SW480 (cell line): ENCODE results near the gene MS4A4A.
"Not testable (repeated sequence)": the region's sequence is repeated elsewhere in the genome, so short reads cannot be mapped to it uniquely, and the experiment has no call there.

ENCODE experiments used
- DNase-seq: peaks from one replicate; pipeline ENCODE4 v3.0.0-alpha.2; 2016; ENCODE audit warnings: low spot score

MS4A4A gene

DNA sequence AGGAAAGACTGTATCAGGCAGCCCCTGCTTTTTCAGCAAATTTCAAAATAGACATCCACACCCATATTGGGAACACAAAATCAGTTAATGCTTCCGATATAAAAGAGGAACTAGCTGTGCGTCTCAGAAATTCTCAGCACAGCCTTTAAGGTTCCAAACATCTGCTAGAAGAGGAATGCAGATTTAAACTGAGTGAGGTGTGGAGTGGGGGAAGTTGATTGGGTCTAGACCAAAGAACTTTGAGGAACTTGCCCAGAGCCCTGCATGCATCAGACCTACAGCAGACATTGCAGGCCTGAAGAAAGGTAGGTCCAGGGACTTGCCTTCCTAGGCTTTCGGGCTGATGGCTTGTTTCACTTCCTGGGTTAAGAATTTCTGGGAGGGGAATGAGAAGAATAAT is at the start of gene MS4A4A:
TSS of gene MS4A4A (plus strand) at position 255 of the 400 bp plus-strand sequence. CDS start at position 265, 10 bp downstream.
- DNase-seq, result no peak

DNA sequence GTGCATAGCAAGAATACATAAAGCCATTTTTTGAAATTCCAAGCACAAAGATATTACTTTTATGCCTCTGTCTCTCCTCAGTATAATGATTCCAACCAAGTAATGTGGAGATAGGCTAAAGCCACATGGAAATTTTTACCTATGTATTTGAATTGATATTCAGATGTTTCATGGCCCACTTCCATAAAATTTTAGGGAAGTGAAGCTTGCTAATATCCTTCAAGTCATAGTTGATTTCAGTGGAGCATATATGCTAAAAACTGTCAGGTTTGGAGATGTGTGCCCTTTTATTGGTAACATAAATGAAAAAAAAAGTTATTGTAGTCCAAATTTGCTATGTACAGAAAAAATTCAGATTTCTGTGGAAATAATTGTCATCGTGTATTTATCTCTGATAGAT is 49.8 kb upstream of the MS4A4A start:
- DNase-seq, result no peak

DNA sequence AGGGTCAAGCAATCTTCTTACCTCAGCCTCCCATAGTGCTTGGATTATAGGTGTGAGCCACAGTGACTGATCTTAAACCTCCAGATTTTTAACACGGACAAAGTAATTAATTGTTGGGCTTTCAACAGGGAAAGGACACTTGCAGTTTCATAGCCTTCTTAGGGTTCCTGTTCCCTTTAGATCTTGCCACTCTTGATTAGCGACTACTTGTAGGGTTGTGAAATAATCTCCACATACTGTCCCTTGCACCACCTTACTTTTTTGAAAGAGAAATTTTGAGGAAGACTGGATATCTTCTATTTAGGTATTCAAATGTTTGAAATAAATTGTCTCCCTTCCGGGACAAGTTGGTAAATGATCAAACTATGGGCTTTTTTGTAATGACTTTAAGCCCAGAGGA is 45.1 kb upstream of the MS4A4A start:
- no peak for DNase-seq

DNA sequence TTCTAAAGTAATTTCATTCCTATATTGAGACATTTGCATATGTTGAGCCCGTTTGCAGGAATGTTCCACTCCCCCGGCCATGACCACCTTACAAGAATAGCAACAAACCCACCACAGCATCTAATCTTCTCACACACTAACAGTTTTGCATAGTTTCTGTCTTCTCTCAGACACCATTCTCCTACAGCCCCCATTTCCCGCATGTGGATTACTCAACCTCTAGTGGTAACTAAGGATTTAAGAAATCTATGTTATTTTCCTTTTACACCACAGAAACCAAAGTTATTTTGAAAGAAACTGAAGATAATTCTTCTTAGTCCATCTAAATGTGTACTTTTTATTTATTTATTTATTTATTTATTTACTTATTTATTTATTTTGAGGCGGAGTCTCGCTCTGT is 39.8 kb upstream of the MS4A4A start:
- DNase-seq, result no peak

DNA sequence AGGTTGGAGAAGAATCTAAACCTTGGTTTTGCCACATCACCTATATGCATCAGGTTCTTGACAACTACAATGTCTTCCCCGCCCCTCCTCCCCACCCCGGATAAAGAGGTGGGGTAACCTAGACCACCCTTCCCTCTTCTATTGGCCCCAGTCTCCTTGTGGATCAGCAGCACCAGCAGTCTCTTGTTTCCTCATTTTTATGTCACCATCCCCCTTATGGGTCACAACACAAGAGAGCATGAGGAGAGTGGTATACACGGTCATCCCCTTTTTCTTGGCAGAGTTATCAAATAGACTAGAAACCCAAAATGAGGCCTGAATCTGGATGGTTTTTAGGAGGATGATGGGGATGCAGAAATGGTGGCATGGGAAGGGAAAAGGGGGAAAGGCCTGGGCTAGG is 38.7 kb upstream of the MS4A4A start:
- no peak for DNase-seq

DNA sequence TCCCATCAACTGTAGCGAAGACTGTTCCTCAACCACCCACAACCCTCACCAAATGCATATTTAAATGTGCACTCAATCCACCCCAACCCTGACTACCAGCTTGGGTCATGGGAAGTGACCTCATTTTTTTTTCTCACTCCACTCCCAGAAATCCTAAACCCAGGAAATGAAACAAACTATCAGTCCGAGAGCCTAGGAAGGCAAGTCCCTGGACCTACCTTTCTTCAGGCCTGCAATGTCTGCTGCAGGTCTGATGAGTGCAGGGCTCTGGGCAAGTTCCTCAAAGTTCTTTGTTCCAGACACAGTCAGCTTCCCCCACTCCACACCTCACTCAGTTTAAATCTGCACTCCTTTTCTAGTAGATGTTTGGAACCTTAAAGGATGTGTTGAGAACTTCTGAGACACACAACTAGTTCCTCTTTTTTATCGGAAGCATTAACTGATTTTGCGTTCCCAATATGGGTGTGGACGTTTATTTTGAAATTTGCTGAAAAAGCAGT is 37.7 kb upstream of the MS4A4A start, which contains the start of gene MS4A4E:
TSS of gene MS4A4E (minus strand) at position 398 of the 500 bp plus-strand sequence. CDS start 13,082 bp downstream, outside the sequence.
- DNase-seq, result no peak

DNA sequence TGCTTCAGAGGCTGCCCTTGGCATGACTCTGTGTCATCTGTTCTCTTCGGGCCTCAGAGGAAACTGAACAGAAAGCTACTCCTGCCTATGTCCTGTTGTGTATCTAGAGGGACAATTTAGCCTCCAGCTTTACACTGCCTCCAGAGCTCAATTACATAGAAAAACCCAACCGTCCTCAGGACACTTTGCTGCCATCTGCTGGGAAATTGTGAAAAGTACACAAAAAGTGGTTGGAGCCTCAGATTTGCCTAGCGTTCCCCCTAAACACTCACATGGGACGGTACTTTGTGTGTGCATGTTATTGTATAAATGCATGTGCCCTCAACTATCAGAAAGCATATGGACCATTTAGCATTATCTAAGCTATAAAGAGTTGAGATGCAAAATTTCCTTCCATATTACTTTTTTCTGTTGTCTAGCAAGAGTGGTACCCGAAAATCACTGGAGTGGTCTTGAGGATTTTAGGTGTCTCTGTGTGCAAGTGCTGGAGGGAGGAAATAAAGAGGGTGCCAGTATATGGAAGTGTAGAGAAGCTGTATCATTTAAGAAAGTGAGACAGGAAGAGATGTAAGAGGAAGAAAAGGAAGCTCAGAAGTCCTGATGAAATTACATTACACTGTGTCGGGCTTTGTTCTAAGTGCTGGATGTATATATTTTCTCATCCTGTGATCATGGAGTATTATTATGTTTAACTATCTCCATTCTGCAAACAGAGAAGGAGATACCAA is 28.8 kb upstream of the MS4A4A start:
- DNase-seq, result peak; percentile 65

DNA sequence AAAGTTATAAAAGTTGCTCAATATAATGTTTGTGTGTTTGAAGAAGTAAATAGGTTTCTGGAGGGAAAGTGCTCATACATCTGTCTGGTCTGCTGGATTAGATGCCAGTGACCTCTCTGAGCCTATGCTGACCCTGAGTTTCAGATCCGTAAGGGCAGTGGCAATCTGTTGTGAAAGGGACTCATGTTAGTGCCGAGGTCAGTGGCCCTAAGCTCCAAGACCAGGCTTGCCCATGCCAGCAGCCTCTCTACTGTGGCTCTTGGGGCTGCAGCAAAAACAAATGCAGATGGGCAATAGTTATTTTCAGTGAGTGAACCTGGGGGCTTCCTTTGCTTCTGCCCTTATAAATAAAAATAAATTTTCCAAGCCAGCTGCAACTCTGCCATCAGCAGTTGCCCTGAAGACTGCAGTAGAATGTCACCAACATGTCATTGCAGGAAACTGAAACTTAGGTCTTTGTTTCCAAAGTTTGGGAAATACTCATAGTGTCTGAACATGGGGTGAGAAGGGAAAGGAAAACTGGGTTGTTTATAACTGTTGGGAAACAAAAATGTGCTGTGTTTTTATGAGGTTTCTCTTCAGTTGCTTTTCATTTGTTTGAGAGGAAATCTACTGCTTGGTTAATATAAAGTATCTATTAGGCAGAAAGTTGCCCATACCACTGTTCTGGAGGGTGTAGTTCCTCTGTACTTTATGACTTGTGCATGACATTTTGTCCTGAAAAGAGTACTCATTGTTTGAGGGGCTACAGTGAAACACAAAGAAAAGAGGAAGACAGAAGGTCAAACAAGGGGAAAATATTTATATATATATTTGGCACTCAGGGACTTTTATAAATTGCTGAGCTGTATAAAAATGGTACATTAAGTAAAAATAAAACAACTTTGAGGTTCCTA is 28.0 kb upstream of the MS4A4A start:
- no peak for DNase-seq

DNA sequence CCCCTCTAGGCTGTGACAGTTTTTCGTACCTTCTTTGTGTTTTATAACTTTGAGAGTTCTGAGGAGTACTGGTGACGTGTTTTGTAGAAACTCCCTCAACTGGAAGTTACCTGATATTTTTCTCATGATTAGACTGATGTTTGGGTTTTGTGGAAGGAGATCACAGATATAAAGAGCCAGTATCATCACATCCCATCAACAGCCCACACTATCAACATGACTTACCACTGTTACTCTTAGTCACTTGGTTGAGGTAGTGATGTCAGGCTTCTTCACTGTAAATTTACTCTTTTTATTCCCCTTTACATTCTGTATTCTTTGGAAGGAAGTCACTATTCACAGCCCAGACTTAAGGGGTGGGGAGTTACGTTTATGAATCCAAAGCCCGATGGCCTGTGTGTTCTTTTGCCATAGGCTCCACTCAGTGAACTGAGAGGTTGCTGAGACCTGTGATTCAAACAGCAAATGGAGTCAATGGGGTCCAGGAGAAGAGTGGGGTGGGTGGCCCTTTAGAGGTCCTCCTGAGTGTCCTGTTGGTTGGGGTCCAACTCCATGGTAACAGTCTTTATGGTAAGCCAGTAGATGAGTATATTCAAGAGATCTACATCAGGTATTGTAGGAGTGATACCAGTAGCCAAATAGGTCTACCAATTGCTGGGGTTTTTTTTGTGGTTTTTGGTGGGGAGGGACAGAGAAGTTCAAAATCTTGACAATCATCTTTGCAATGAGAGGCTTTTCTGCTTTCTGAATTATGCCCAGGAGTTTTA is 22.3 kb upstream of the MS4A4A start:
- DNase-seq, result no peak

DNA sequence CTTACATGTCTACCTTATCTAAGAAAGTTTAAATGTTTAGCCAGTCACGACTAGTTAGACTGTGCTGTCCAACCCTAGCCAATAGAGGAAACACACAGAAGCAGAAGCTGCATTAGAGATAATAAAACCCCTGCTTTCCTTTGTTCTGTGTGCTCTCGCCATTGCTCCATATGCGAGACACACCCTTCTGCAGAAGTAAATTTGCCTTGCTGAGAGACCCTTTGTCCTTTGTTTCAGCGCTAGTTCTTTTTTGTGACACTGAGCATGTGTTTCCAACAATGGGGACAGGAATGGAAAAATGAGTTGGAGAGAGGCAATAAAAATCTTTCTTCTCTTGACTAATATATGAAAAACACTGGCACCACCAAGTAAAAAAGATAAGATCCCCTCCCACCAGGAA is 19.5 kb upstream of the MS4A4A start:
- DNase-seq, result no peak

DNA sequence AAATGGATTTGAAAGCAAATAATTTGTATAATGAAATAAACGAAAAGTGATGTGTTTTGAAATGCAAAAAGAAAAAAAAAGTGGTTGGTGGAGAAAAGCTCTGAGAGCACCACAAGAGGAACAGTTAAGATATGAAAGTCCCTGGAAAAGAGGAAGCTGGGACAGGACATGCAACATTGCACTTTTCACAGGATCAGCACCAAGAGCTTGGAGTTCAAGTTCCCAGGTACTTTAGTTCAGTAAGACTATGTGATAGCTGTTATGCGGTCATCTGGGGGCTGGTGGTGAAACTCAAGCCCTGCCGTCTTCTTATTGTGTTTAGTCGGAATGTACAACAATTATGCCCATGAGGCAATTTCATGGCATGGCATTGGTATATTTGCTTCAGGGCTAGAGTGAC is 17.1 kb upstream of the MS4A4A start:
- DNase-seq, result no peak

DNA sequence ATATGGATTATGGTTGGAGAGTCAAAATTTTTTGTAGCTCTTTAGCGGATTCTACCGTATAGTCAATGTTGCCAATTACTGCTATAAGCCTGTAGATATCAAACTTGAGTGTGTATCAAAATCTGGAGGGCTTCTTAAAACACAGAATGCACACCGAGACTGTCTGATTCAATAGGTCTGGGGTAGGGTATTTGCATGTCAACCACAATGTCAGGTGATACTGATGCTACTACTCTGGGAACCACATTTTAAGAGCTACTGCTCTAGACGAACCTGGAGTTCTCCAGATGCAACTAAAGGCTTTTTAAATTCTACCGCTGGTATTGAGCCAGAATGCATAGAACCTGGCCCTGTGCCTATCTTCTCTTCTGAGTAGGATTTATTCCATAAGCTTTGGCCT is 15.8 kb upstream of the MS4A4A start:
- no peak for DNase-seq

DNA sequence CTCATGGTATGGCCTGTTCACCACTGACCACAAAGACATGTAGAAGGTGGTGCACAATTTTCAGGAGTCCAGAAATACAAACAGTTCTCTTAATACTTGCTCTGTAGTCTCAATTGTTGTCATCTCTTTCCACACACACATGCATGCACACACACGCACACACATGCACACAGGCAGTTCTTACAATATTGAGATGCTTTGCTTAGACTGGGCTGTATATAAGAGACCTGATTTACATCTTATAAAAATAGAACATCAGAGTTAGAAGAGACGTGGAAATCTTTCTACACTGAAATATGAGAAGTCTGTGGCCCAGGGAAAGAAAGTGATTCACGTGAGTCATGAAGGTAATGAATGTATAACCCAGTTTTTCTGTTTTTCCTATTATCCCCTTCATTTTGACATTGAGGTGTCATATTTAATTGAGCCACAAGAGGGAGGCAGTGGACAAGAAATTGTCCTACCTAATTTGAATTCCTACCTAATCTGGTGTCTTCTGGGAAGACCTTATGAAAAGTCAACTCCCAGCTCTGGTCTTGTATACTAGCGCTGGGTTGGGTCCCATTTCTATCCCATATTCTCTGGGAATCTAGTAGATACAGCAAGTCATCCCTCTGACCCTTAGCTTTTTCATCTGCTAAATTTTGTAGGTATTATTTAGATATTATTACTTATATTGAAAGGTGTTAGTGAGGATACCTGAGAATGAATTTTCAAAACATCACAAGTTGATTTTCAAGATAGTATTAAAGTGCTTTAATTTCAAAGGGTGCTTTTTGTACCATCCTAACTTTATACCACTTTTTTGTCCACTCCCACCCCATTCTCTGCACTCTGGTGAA is 14.9 kb upstream of the MS4A4A start:
- DNase-seq, result peak; percentile 42

DNA sequence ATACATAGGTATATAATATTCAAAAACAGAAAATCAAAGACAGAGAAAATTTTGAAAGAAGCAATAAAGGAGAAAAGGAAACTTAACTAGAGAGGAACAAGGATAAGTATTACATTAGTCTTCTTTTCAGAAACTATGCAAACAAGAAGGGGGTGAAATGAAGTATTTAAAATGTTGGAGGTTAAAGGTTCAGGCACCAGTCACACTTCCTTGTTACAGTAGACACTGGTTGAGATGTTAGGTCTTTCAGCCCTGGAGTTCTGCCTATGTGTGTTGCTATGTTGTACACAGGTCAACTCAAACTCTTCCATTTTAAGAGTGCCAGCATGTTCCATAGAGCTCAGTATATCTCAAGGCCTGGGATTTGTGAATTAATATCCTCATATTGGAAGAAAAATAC is 6.0 kb upstream of the MS4A4A start:
- DNase-seq, result no peak

DNA sequence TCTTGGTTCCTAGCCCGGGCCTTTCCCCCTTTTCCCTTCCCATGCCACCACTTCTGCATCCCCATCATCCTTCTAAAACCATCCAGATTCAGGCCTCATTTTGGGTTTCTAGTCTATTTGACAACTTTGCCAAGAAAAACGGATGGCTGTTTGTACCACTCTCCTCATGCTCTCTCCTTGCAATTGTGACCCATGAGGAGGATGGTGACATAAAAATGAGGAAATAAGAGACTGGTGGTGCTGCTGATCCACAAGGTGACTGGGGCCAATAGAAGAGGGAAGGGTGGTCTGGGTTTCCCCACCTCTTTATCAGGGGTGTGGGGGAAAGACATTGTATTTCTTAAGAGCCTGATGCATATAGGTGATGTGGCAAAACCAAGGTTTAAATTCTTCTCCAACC is 1.0 kb downstream of the MS4A4A start:
- DNase-seq, result no peak

DNA sequence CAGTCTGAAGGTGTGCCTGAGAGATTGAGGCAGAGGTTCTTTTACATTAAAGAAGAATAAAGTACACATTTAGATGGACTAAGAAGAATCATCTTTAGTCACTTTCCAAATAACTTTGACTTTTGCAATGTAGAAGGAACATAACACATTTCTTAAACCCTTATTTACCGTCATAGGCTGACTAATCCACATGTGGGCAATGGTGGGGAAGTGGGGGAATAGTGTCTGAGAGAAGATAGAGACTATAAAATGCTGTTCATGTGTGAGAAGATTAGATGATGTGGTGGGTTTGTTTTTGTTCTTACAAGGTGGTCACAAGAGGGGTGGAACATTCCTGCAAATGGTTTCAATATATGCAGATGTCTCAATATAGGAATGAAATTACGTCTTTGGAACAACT is 1.8 kb downstream of the MS4A4A start:
- no peak for DNase-seq

DNA sequence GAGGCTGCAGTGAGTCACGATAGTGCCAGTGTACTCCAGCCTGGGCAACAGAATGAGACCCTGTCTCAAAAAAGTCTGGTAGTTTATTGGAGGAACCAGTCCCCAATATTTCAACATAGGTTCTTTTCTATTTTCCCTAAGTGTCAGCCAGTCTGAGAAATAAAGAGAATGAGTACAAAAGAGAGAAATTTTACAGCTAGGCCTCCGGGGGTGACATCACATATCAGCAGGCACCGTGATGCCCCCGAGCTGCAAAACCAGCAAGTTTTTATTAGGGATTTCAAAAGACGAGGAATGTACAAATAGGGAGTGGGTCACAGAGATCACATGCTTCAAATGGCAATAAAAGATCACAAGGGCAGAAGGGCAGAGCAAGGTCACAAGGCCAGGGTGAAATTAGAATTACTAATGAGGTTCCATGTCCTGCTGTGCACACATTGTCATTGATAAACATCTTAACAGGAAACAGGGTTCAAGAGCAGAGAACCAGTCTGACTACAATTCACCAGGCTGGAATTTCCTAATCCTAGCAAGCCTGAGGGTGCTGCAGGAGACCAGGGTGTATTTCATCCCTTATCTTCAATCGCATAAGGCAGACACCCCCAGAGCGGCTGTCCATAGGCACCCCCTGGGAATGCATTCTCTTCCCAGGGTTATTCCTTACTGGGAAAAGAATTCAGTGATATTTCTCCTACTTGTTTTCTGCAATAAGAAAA is 5.1 kb downstream of the MS4A4A start:
- DNase-seq, result not testable (repeated sequence)

DNA sequence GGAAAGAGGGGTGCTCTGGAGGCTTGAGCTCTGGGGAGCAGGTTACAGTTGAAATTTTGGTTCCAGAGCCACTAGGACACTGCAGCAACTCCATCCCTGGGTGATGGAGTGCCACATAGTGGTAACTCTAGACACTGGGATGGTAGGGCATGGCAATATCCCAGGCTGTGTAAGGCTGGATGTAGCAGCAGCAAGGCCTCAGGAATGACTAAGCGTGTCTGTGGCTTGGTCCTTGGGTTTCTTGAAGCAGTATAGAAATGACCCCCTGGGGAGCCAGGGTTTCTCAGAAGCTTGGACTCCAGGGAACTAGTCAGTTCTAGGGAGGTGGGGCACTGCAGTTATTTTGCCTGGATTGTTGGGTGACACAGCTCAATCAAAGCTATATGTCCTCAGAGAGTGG is 8.1 kb downstream of the MS4A4A start:
- no peak for DNase-seq

DNA sequence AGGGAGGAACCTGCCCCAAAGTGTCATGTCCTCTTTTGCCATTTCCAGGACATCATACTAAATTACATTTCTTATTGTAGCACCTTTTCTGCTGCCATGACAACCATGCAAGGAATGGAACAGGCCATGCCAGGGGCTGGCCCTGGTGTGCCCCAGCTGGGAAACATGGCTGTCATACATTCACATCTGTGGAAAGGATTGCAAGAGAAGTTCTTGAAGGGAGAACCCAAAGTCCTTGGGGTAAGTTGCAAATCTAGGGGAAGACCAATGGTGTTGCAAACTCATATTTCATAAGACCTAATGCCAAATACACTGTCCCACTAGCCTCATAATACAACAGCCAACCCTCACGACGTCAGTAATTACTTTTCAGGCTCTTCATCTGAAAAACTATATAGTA is 11.7 kb downstream of the MS4A4A start:
- no peak for DNase-seq

DNA sequence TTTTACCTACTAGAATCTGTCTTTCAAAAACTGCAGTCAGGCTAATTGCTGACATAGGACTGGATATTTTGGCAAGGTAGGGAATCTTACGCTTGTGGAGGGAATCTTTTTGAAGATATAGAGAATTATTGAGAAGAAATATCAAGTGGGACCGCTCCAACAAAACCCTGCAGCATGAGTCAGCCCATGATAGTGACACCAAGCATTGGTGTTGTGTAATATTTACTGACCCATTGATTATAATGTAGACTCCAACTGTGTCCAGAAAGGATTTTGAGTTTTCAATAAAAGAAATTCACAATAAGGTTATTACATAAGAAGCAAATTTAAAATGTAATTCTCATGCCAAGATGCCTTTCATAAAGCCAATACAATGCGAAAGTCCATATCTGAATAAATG is 20.7 kb downstream of the MS4A4A start:
- DNase-seq, result no peak

DNA sequence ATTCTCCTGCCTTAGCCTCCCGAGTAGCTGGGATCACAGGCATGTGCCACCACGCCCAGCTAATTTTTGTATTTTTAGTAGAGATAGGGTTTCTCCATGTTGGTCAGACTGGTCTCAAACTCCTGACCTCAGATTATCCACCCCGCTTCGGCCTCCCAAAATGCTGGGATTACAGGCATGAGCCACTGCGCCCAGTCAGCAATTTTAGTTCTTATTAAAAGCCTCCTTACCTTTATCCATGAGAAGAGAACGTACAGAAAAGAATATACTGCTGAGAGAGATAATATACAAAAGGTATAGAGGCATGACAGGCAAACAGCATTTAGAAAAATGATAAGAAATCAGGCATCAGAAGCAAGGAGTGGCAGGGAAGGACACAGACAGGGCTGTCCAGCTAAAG is 21.4 kb downstream of the MS4A4A start:
- DNase-seq, result not testable (repeated sequence)
